GM12874 (cell line): ENCODE data around the gene ARRB1.

ENCODE experiments used
- CTCF ChIP-seq: IDR thresholded peaks from 2 replicates; pipeline ENCODE4 v1.5.1; 2011; ENCODE audit warnings: low read depth, mild to moderate bottlenecking, control low read depth, low read length, moderate library complexity; ENCODE audit not compliant: insufficient read depth

ARRB1 gene

DNA sequence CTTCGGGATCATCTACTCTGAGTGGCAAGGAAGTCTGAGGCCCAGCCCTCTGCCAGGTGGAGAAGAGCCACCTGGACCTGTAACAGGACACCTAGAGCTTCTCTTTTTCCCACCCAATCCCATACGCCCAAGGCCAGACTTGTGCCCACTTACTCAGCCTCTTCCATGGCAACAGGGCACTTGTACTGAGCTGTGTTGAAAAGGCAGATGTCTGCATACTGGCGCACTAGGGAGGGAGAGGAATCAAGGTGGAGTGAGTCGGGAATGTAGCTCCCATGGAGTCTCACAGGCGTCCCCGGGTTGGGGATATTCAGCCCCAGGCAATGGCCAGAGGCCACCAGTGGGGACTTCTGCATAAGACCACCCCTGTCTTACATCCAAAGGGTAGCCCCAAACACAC is 74.8 kb downstream of the ARRB1 start:
- TF ChIP-seq CTCF, result no peak

DNA sequence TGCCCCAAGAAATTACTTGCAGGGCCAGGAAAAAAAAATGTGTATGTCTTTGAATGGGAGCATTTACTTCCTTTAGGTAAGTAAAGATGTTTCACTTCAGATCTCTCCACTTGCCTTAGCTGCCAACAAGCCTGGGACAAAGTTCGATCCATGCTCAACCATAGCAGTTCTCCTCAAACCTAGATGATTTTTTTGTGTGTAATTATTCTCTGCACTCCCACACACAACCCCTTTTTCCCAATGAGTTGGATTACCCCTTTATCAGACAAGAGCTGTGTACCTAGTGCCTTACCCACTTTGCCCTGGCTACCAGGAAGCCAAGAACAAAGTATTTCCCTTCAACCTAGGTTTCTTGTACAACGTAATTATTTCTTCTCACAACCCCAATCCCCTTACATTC is 75.3 kb downstream of the ARRB1 start:
- no peak for TF ChIP-seq CTCF

- TF ChIP-seq CTCF, result no peak
Observed at GRCh38 chr11:75275581-75275980, 75.9 kb downstream of the ARRB1 start.

DNA sequence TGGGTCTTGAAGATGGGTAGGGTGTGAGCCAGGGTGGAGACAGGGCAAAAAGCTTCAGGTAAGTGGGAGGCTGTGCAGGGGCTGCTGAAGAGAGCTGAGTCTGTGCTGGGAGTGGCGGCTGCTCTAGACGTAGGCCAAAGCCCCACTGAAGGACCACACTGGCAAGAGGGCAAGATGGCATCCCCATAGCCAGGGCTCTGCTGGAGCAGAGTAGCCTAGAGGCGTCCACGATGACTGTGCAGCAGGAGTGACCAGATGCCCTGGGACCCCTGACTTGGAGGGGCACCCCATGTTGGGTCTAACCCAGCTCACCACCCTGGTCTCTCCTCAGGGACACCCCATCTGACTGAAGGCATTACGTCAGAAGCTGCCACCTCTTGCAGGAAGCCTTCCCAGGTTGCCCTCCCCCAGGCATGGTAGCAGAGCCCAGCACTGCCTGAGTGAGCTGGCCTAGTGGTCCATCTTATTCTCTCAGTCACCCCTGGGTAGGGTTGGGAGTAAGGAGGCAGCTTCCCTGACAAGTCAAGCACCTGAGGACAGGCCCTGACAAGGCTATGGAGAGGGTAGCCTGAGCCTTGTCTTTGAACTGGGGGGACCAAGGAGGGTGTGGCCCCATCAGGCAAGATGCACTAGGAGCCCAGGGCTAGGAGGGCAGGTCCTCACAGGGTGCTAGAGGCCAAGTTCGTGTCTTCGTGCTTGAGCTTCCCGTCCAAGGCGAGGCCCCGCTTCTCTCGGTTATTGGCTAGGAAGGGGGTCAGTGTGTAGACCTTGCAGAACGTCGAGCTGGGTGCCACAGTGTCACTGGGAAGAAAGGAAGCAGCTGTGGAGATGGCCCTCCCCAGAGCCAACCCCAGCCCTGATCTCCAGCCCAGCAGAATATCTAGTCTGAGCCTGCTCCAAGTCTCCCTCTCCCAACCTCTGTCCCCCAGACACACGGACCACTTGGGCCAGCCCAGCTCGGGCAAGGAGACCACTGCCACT is 77.8 kb downstream of the ARRB1 start:
- TF ChIP-seq CTCF, result no peak

DNA sequence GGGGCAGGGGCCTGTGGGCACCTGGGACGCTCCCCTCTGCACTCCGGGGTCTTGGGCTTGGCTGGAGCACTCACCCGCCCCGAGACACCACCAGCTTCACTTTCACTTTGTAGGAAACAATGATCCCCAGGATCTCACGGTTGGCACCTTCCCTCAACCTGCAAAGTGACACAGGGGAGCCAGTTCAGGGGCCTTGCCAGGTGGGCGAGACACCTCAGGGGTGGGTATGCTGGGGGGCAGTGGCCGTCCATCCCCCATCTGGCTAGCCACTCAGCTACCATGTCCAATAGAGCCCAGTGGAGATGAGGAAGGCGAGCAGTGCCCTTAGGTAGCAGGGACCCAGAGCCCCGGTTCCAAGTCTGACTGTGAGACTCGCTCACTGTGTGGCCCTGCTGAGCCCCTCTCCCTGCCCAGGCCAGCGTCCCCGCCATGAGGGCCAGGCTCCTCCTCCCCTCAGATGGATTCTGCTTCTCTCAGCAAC is 78.6 kb downstream of the ARRB1 start:
- TF ChIP-seq CTCF, result no peak

GRCh38 chr11:75272391-75272790 is 79.1 kb downstream of the ARRB1 start:
- no peak for TF ChIP-seq CTCF

DNA sequence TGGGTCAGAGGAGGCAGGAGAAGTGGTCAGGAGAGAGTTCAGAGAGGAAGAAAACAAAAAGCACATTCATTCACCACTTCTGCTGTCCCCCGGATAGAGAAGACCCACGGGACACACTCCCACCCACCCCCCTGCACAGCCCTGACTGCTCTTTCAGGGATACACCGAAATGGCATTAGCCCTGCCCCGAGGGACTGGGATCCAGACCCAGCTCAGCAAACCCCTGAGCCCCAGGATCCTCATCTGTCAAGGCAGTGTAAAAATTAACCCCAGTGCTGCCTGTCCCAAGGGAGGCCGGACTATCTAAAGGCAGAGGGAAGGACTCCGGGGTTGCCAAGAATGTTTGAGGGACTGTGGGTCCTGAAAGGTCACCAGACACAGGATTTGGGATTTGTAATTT is 79.7 kb downstream of the ARRB1 start:
- no peak for TF ChIP-seq CTCF
